KOPT-K1 (cell line): Measurements from ENCODE around the gene LRP8.

ENCODE experiments used
- H3K27ac ChIP-seq: fragments of 200-600 bp; sonication (generic); 2 replicates; pipeline ENCODE4 v1.5.1; 2016; ENCODE audit warnings: antibody characterized with exemption, mild to moderate bottlenecking, low read depth, low read length; ENCODE audit not compliant: poor library complexity, severe bottlenecking
- H3K36me3 ChIP-seq: fragments of 200-600 bp; sonication (generic); 2 replicates; pipeline ENCODE4 v1.5.1; 2017; ENCODE audit warnings: antibody characterized with exemption, mild to moderate bottlenecking, low read length, moderate library complexity; ENCODE audit not compliant: insufficient read depth
- H3K9me3 ChIP-seq: fragments of 200-600 bp; sonication (generic); 2 replicates; pipeline ENCODE4 v1.5.1; 2017; ENCODE audit warnings: antibody characterized with exemption, low read length, mild to moderate bottlenecking; ENCODE audit not compliant: insufficient read depth, poor library complexity, severe bottlenecking

The LRP8 gene

DNA sequence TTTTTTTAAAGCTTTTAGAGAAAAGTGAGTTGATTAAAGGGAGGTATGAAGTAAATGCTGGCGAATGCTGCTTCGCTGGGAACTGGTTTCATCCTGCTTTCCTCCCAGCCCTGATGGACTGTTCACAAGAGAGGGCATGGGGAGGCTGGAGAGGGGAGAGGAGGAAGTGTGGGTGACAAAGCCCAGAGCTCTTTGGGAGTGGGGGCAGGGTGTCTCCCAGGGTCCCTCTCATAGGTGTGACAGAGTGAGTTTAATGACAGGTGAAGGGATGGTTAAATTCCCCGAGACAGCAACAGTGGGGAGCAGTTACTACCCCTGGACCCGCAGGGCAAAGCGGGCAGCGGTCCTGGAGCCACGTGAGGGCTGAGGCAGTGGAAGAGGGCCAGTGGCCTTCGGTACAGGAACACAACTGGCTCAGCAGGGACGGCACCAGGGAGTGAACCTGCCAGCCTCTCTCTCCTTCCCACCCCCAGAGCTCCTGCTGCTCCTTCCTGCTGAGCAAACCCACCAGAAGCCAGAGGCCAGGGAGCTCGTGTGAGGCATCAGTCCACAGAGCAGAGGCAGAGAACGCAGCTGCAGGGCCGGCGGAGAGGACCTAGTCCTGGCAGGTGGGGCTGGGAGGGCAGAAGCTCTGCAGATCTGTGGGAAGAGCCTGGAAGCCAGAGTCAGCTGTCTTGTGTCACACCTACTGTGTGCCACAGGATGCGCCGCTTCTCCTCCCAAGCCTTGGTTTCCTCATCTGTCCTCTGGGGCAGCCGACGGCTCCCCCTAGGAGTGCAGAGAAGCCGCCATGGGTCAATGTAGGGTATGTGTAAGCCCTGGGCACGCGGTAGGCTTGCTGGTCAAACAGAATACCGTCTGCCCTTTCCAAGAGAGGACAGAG lies 20.9 kb upstream of the LRP8 start:
- no peaks in the 10 kb centered on the region for H3K9me3 ChIP-seq
- no peak overlapping the region for H3K27ac ChIP-seq
- H3K36me3 ChIP-seq = no peaks in the 10 kb centered on the region

- Histone ChIP-seq H3K27ac (no peak overlapping the region), H3K36me3 (no peaks in the 10 kb centered on the region), H3K9me3 (no peaks in the 10 kb centered on the region)
Observed at GRCh38 chr1:53346814-53347176, 18.9 kb upstream of the LRP8 start.

- H3K9me3 ChIP-seq = no peaks in the 10 kb centered on the region
- H3K27ac ChIP-seq = no peak overlapping the region
- no peaks in the 10 kb centered on the region for H3K36me3 ChIP-seq
Observed at GRCh38 chr1:53345996-53346813, 18.3 kb upstream of the LRP8 start.

DNA sequence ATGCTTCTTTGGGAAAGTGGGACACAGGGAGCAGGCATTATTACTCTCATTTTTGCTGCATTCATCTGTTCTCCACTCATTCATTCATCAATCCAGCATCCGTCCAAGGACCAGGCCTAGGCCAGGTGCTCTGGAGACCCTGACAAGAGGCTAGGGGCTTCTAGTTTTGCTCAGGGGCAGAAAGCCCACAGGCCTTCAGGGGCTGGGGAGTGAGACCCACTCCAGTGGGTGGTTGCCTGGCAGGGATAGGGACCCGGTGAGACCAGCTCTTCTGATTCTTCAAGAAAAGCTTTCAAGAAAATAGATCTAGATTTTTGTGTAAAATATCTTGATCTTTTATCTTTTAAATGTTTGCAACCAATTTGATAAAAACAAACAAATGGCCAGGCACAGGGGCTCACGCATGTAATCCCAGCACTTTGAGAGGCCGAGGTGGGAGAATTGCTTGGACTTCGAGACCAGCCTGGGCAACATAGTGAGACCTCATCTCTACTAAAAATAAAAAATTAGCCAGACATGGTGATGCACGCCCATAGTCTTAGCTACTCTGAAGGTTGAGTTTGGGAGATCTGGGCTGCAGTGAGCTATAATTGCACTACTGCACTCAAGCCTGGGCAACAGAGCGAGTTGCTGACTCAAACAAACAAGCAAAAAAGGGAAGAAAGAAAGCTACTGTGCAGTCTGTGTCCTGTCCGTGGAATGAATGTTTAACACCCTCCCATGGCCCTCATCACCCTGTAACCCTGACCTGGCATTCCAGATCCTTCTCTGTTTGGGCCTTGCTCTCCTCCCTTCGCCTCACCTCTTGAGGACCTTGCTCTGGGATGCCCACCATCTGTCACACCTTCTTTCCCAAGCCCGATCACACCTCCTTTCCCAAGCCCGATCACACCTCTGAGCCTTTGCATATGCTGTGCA lies 17.3 kb upstream of the LRP8 start:
- H3K27ac ChIP-seq = no peak overlapping the region
- H3K36me3 ChIP-seq = no peaks in the 10 kb centered on the region
- no peaks in the 10 kb centered on the region for H3K9me3 ChIP-seq

- no peak overlapping the region for H3K27ac ChIP-seq
- H3K36me3 ChIP-seq = no peaks in the 10 kb centered on the region
- no peaks in the 10 kb centered on the region for H3K9me3 ChIP-seq
Observed at GRCh38 chr1:53343831-53344668, 16.2 kb upstream of the LRP8 start.

- Histone ChIP-seq H3K36me3 (no peaks in the 10 kb centered on the region), H3K27ac (no peak overlapping the region), H3K9me3 (no peaks in the 10 kb centered on the region)
Observed at GRCh38 chr1:53342735-53343470, 15.0 kb upstream of the LRP8 start.

DNA sequence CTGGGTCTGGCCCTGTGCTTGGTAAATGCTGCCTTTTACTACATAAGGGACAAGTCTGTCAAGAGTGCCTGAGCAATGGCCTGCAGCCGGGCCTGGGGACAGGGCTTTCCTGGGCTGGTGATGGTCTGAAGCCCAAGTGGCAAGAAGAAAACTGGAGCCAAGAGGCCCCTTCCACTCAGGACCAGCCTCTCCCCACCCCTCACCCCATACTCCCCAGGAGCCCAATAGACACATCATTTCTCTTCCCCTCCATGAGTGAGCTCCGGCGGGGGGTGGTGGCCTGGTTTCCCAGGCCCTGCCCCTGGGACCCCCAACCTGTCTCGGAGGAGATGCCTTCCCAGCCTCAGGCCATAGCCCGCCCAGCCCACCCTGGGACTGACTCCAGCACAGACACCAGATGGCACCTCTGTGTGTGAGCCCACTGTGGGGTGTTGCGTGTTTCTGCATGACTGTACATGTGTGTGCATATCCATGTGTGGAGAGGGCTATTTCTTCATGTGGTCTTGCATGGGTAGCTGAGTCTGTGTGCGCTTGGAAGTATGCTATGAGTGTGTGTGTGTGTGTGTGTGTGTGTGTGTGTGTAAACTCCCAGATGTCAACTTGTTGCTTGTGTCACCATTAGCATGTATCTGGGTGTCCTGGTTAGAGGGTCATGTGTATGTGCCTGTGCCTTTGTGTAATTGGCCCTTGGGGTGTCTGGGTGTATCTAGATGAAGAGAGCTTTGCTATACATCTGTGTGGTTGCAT lies 14.3 kb upstream of the LRP8 start:
- no peak overlapping the region for H3K27ac ChIP-seq
- H3K36me3 ChIP-seq = no peaks in the 10 kb centered on the region
- H3K9me3 ChIP-seq = no peaks in the 10 kb centered on the region

DNA sequence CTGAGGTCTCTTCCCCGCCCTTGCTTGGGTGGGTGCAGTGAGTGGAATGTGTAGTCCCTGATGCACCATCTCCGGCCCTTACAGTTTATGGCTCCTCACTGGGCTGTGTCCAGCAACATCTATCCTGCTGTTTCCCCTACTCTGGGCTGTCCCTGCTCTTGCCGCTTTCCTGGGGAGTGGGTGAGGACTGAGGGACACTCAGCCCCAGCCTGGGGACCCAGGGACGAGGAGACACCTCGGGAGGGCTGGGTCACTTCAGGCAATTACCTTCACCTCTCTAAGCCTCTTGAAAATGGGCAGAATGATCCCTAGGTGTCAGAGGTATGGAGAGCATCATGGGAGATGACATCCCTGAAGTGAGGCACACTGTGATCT lies 13.6 kb upstream of the LRP8 start:
- no peaks in the 10 kb centered on the region for H3K9me3 ChIP-seq

DNA sequence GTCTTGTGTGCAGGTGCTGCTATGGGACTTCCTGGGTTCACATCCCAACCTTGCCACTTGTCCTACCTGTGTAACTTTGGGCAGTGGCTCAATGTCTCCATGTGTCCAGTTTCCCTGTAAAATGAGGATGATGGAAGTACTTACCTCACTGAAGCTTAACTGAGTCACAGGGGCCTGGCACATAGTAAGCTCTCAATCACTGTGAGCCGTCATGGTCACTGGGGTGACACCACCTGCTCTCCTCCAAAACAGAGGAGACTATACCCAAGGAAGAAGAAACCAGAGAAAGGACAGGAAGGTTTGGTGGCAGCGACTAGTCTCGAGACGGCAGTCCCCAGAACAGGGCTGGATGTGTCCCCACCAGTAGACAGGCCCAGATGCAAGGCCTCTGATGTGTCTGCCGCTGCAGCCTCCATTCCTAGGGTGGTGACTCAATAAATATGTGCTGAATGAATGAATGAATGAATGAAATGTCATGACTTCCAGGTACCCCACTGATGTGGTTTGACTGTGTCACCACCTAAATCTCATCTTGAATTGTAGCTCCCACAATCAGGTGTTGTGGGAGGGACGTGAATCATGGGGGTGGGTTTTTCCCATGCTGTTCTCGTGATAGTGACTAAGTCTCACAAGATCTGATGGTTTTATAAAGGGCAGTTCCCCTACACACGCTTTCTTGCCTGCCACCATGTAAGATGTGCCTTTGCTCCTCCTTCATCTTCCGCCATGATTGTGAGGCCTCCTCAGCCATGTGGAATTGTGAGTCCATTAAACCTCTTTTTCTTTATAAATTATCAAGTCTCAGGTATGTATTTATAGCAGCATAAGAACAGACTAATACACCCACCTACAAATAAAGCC lies 13.0 kb upstream of the LRP8 start:
- Histone ChIP-seq H3K36me3 (no peaks in the 10 kb centered on the region), H3K9me3 (no peaks in the 10 kb centered on the region), H3K27ac (no peak overlapping the region)

More for the DNA sequence above, 13.6 kb upstream of the LRP8 start:
- no peaks in the 10 kb centered on the region for H3K36me3 ChIP-seq
- H3K27ac ChIP-seq = no peak overlapping the region

GRCh38 chr1:53339736-53340635 lies 12.1 kb upstream of the LRP8 start:
- Histone ChIP-seq H3K9me3 (no peaks in the 10 kb centered on the region), H3K36me3 (no peaks in the 10 kb centered on the region), H3K27ac (no peak overlapping the region)

- no peaks in the 10 kb centered on the region for H3K9me3 ChIP-seq
- no peak overlapping the region for H3K27ac ChIP-seq
- H3K36me3 ChIP-seq = no peaks in the 10 kb centered on the region
Observed at GRCh38 chr1:53338423-53338822, 10.6 kb upstream of the LRP8 start.

DNA sequence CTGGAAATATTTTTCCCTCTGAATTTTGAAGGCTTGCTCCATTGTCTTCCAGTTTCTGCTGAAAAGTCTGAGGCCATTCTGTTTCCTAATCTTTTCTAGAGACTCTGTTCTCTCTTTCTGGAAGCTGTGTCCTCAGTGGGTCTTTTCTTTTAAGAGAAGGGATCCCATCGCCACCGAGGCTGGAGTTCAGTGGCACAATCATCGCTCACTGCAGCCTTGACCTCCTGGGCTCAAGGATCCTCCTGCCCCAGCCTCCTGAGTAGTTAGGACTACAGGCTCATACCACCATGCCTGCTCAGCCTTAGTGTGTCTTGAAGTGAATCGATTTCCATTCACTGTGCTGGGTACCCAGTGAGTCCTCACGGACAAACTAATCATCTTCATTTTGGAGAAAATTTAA lies 9.6 kb upstream of the LRP8 start:
- Histone ChIP-seq H3K36me3 (no peaks in the 10 kb centered on the region), H3K27ac (no peak overlapping the region), H3K9me3 (no peaks in the 10 kb centered on the region)
